K562 (cell line): Measurements from ENCODE around the gene RBMS3.

ENCODE experiments used
- BRD9 ChIP-seq: fragments of 450-650 bp; IDR thresholded peaks from 2 replicates; pipeline ENCODE4 v1.6.1; 2018; ENCODE audit warnings: low read depth; ENCODE audit not compliant: partially characterized antibody
- CTBP1 ChIP-seq: fragments of 450-650 bp; IDR thresholded peaks from 2 replicates; pipeline ENCODE4 v1.6.1; 2016; ENCODE audit warnings: borderline replicate concordance
- FOXK2 ChIP-seq, 2 experiments: fragments of 450-650 bp; IDR thresholded peaks in 1 of 2; conservative IDR thresholded peaks in 1 of 2; 2 replicates each; pipeline ENCODE4 v1.6.1; 2016; ENCODE audit warnings: low read depth in 2 of 2, mild to moderate bottlenecking in 1 of 2
- HDGF ChIP-seq: fragments of 450-650 bp; IDR thresholded peaks from 2 replicates; pipeline ENCODE4 v1.6.1; 2016
- JUNB ChIP-seq: fragments of 450-650 bp; formaldehyde crosslinking; conservative IDR thresholded peaks from 2 replicates; pipeline ENCODE4 v1.4.0; 2020; ENCODE audit warnings: mild to moderate bottlenecking
- MEF2D ChIP-seq: conservative IDR thresholded peaks from 2 replicates; pipeline ENCODE4 v1.6.1; 2016; ENCODE audit warnings: low read depth, missing genetic modification characterization, missing compliant biosample characterization
- NR2C2 ChIP-seq, 2 experiments: fragments of 200-800 bp in 1 of 2; sonication (Bioruptor generic) in 1 of 2; sonication (generic) in 1 of 2; formaldehyde crosslinking in 1 of 2; IDR thresholded peaks; 2 replicates each; pipeline versions ENCODE4 v1.6.1 to v1.8.0; 2016 to 2022; ENCODE audit warnings: mild to moderate bottlenecking in 1 of 2, missing compliant biosample characterization in 1 of 2, missing genetic modification characterization in 1 of 2, missing genetic modification reagents in 1 of 2
- POLR2A ChIP-seq: fragments of 450-650 bp; conservative IDR thresholded peaks from 2 replicates; pipeline ENCODE4 v1.6.1; 2016
- PTBP1 ChIP-seq: fragments of 200-400 bp; formaldehyde crosslinking; IDR thresholded peaks from 2 replicates; pipeline ENCODE4 v1.6.1; 2017; ENCODE audit warnings: low read depth, low read length
- TF ChIP-seq, protein P1 (sequence below): sonication (generic); formaldehyde crosslinking; IDR thresholded peaks from 2 replicates; pipeline ENCODE4 v1.9.0; 2022; ENCODE audit warnings: mild to moderate bottlenecking, missing genetic modification reagents
- TF ChIP-seq, protein P2 (sequence below): sonication (generic); formaldehyde crosslinking; IDR thresholded peaks from 2 replicates; pipeline ENCODE4 v1.8.0; 2022; ENCODE audit warnings: mild to moderate bottlenecking, missing genetic modification reagents, borderline replicate concordance

DNA sequence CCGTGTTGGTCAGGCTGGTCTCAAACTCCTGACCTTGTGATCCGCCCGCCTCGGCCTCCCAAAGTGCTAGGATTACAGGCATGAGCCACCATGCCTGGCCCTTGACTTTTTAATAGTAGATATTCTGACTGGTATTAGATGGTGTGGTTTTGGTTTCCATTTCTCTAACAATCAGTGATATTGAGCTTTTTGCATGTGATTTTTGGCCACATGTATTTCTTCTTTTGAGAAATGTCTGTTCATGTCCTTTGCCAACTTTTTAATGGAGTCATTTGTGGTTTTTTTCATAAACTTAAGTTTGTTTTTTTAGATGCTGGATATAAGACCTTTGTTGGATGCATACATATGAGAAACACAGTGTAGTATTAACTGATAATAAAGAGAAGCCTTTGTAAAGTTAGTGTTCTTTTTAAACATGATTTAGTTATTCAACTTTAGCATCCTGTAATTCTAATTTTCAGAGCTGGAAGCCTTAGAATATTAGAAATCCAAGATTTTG, 280.8 kb downstream of the RBMS3 start:
- TF ChIP-seq, protein P1, sequence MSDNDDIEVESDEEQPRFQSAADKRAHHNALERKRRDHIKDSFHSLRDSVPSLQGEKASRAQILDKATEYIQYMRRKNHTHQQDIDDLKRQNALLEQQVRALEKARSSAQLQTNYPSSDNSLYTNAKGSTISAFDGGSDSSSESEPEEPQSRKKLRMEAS (CRISPR knock-in tag), result no peak
- TF ChIP-seq NR2C2 (CRISPR knock-in tag; IDR thresholded peaks at IDR 0.05) (no peak), NR2C2 (tag; IDR thresholded peaks at IDR 0.05) (no peak), JUNB (CRISPR knock-in tag) (no peak), HDGF (no peak), PTBP1 (no peak), MEF2D (tag) (no peak), POLR2A (no peak), CTBP1 (no peak), BRD9 (no peak), FOXK2 (conservative IDR thresholded peaks at IDR 0.05 in 1 of 2, IDR thresholded peaks at IDR 0.05 in 1 of 2; ENCODE audit: low read depth in 2 of 2) (no peak)
- TF ChIP-seq, protein P2, sequence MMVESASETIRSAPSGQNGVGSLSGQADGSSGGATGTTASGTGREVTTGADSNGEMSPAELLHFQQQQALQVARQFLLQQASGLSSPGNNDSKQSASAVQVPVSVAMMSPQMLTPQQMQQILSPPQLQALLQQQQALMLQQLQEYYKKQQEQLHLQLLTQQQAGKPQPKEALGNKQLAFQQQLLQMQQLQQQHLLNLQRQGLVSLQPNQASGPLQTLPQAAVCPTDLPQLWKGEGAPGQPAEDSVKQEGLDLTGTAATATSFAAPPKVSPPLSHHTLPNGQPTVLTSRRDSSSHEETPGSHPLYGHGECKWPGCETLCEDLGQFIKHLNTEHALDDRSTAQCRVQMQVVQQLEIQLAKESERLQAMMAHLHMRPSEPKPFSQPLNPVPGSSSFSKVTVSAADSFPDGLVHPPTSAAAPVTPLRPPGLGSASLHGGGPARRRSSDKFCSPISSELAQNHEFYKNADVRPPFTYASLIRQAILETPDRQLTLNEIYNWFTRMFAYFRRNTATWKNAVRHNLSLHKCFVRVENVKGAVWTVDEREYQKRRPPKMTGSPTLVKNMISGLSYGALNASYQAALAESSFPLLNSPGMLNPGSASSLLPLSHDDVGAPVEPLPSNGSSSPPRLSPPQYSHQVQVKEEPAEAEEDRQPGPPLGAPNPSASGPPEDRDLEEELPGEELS (CRISPR knock-in tag), result no peak
